RWPE2 (cell line): Measurements from ENCODE around the gene RNF212.

Source experiments
- ATAC-seq: fragments of 200-7000 bp; cut with Tn5 transposase; 3 replicates; pipeline ENCODE4 v1.9.1; 2021; ENCODE audit warnings: low read depth
- DNase-seq: peaks from one replicate; pipeline ENCODE4 v3.0.0-alpha.2; 2020; ENCODE audit warnings: low spot score
- H3K27ac ChIP-seq: fragments of 450-650 bp; 2 replicates; pipeline ENCODE4 v1.5.1; 2017; ENCODE audit warnings: mild to moderate bottlenecking; ENCODE audit not compliant: poor library complexity, severe bottlenecking
- H3K27me3 ChIP-seq: fragments of 250-450 bp; sonication (Bioruptor Pico); 2 replicates; pipeline ENCODE4 v1.5.1; 2021; ENCODE audit warnings: mild to moderate bottlenecking, moderate library complexity; ENCODE audit not compliant: insufficient read depth, poor library complexity, severe bottlenecking
- H3K36me3 ChIP-seq: fragments of 250-450 bp; sonication (Bioruptor Pico); 2 replicates; pipeline ENCODE4 v1.5.1; 2020; ENCODE audit warnings: low read depth, mild to moderate bottlenecking, moderate library complexity
- H3K4me1 ChIP-seq: fragments of 250-450 bp; sonication (Bioruptor Pico); 2 replicates; pipeline ENCODE4 v1.5.1; 2021; ENCODE audit warnings: mild to moderate bottlenecking, moderate library complexity; ENCODE audit not compliant: insufficient read depth, poor library complexity, severe bottlenecking
- H3K4me3 ChIP-seq: fragments of 250-450 bp; sonication (Bioruptor Pico); 2 replicates; pipeline ENCODE4 v1.5.1; 2021; ENCODE audit warnings: mild to moderate bottlenecking, moderate library complexity; ENCODE audit not compliant: severe bottlenecking
- H3K9me3 ChIP-seq: fragments of 250-450 bp; sonication (Bioruptor Pico); 2 replicates; pipeline ENCODE4 v1.5.1; 2021; ENCODE audit warnings: mild to moderate bottlenecking, moderate library complexity; ENCODE audit not compliant: severe bottlenecking
- TF ChIP-seq, protein P1 (sequence below): fragments of 450-650 bp; IDR thresholded peaks from one replicate; pipeline ENCODE4 v1.5.1; 2017; ENCODE audit warnings: mild to moderate bottlenecking, moderate library complexity; ENCODE audit not compliant: poor library complexity, severe bottlenecking

The RNF212 gene

GRCh38 chr4:1022051-1022738 is 91.2 kb downstream of the RNF212 start:
- Histone ChIP-seq H3K36me3 (0 out of 2 replicates have a peak, but pooled peaks cover 4% of the 10 kb centered on the region), H3K27me3 (no peaks in the 10 kb centered on the region), H3K4me1 (no peaks in the 10 kb centered on the region), H3K27ac (no peak overlapping the region), H3K4me3 (no peak overlapping the region), H3K9me3 (no peaks in the 10 kb centered on the region)
- DNase-seq = no peak
- no peak for ATAC-seq
- TF ChIP-seq, protein P1, sequence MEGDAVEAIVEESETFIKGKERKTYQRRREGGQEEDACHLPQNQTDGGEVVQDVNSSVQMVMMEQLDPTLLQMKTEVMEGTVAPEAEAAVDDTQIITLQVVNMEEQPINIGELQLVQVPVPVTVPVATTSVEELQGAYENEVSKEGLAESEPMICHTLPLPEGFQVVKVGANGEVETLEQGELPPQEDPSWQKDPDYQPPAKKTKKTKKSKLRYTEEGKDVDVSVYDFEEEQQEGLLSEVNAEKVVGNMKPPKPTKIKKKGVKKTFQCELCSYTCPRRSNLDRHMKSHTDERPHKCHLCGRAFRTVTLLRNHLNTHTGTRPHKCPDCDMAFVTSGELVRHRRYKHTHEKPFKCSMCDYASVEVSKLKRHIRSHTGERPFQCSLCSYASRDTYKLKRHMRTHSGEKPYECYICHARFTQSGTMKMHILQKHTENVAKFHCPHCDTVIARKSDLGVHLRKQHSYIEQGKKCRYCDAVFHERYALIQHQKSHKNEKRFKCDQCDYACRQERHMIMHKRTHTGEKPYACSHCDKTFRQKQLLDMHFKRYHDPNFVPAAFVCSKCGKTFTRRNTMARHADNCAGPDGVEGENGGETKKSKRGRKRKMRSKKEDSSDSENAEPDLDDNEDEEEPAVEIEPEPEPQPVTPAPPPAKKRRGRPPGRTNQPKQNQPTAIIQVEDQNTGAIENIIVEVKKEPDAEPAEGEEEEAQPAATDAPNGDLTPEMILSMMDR = no peak
